ENCODE measurements around the gene CD163. TPM values are rescaled to one million over a fixed set of nuclear protein-coding genes. Genes with fewer than 3 reads are reported as not detected.

The CD163 gene
- polyA plus RNA-seq, 1 of the 3 experiments (the other 2 are of a cell fraction): 0.03 TPM

GRCh38 chr12:7493006-7493405, 10.6 kb downstream of the CD163 start:
- no peaks in the 10 kb centered on the region for H4K20me1 ChIP-seq (ENCODE audit: insufficient read depth)
- H3K27me3 ChIP-seq (ENCODE audit: insufficient read depth): 0 out of 2 replicates have a peak, but pooled peaks cover 5% of the 10 kb centered on the region
- 0 out of 2 replicates have a peak, but pooled peaks cover 6% of the 10 kb centered on the region for H3K9me2 ChIP-seq
- no peak overlapping the region for H2AFZ ChIP-seq (ENCODE audit: low read depth)
- no peaks in the 10 kb centered on the region for H3K4me1 ChIP-seq (ENCODE audit: control insufficient read depth in 1 of 2, insufficient read depth in 2 of 2, low read depth in 1 of 2, low read length in 1 of 2)
- ChIA-PET POLR2A (no interaction called here), CTCF (no interaction called here)
- H3K79me2 ChIP-seq (ENCODE audit: insufficient read depth): no peaks in the 10 kb centered on the region
- H3K27ac ChIP-seq (ENCODE audit: low read depth in 2 of 2, low read length in 1 of 2): no peak overlapping the region
- TF ChIP-seq SMC3 (IDR thresholded peaks at IDR 0.05; ENCODE audit: low read depth, low read length) (no peak), REST (IDR thresholded peaks at IDR 0.05; ENCODE audit: low read depth, low read length) (no peak), GATA2 (CRISPR knock-in tag; IDR thresholded peaks at IDR 0.05) (no peak), NFIC (IDR thresholded peaks at IDR 0.05; ENCODE audit: borderline replicate concordance) (no peak), EZH2phosphoT487 (IDR thresholded peaks at IDR 0.05; ENCODE audit: borderline replicate concordance, low read depth) (no peak), EP300 (IDR thresholded peaks at IDR 0.05; ENCODE audit: borderline replicate concordance in 1 of 2, low read depth in 1 of 2, low read length in 1 of 2) (no peak), RXRA (IDR thresholded peaks at IDR 0.05; ENCODE audit: borderline replicate concordance, low read depth) (no peak), NRF1 (IDR thresholded peaks at IDR 0.05; ENCODE audit: low read depth, low read length) (no peak), TEAD4 (IDR thresholded peaks at IDR 0.05; ENCODE audit: borderline replicate concordance, insufficient read depth) (no peak), USF2 (IDR thresholded peaks at IDR 0.05; ENCODE audit: borderline replicate concordance, low read depth, low read length) (no peak), RFX5 (IDR thresholded peaks at IDR 0.05; ENCODE audit: low read length) (no peak), TAF1 (IDR thresholded peaks at IDR 0.05; ENCODE audit: borderline replicate concordance, low read depth, low read length) (no peak), CTCF (IDR thresholded peaks at IDR 0.05) (no peak), FOXJ3 (CRISPR knock-in tag; IDR thresholded peaks at IDR 0.05) (no peak)
- no peak overlapping the region for H3K9ac ChIP-seq
- WGBS (ENCODE audit: low lambda C conversion rate): 24% methylated on average over 3 of the region's 3 CpGs
- no peaks in the 10 kb centered on the region for H3K9me3 ChIP-seq
- peaks cover 3% of the 10 kb centered on the region for H3F3A ChIP-seq (replicated peaks; ENCODE audit: insufficient read depth)
- no peak overlapping the region for H3K4me2 ChIP-seq
- H3K36me3 ChIP-seq (replicated peaks in 1 of 2; ENCODE audit: control insufficient read depth in 1 of 2, insufficient read depth in 2 of 2, low read length in 1 of 2): no peaks in the 10 kb centered on the region
- H3K4me3 ChIP-seq (ENCODE audit: low read depth in 2 of 2, low read length in 1 of 2): no peak overlapping the region
- DNase-seq: no peak

All from SK-N-SH (cell line).